HepG2 (cell line): Measurements from ENCODE around the gene NLGN2. TPM values are rescaled to one million over a fixed set of nuclear protein-coding genes. Genes with fewer than 3 reads are reported as not detected.

Experiments
- BORCS8-MEF2B ChIP-seq: sonication (generic); formaldehyde crosslinking; IDR thresholded peaks from 2 replicates; pipeline ENCODE4 v1.8.0; 2022; ENCODE audit warnings: mild to moderate bottlenecking, missing genetic modification reagents
- DMAP1 ChIP-seq: IDR thresholded peaks from 2 replicates; pipeline ENCODE4 v1.6.1; 2016
- DR1 ChIP-seq: sonication (generic); formaldehyde crosslinking; IDR thresholded peaks from 2 replicates; pipeline ENCODE4 v1.8.0; 2021; ENCODE audit warnings: mild to moderate bottlenecking, missing genetic modification reagents, inconsistent platforms
- IKZF5 ChIP-seq: IDR thresholded peaks from 2 replicates; pipeline ENCODE4 v1.6.1; 2018; ENCODE audit warnings: missing genetic modification reagents, mild to moderate bottlenecking, missing compliant biosample characterization
- KLF15 ChIP-seq: sonication (generic); formaldehyde crosslinking; IDR thresholded peaks from 2 replicates; pipeline ENCODE4 v1.8.1; 2023; ENCODE audit warnings: borderline replicate concordance, mild to moderate bottlenecking, inconsistent platforms, missing genetic modification reagents, mixed read lengths
- MED13 ChIP-seq: sonication (generic); formaldehyde crosslinking; IDR thresholded peaks from 2 replicates; pipeline ENCODE4 v1.5.0; 2020; ENCODE audit warnings: missing genetic modification reagents
- POLR2A ChIP-seq, 2 experiments: IDR thresholded peaks; 2 replicates each; pipeline ENCODE4 v1.6.1; 2011; ENCODE audit warnings: low read depth in 2 of 2, low read length in 2 of 2, mild to moderate bottlenecking in 1 of 2, moderate library complexity in 1 of 2; ENCODE audit not compliant: insufficient read depth in 1 of 2
- PRDM10 ChIP-seq: sonication (generic); formaldehyde crosslinking; IDR thresholded peaks from 2 replicates; pipeline ENCODE4 v1.4.0; 2020; ENCODE audit warnings: low read depth, missing genetic modification reagents
- RBFOX2 ChIP-seq: fragments of 200-400 bp; formaldehyde crosslinking; IDR thresholded peaks from 2 replicates; pipeline ENCODE4 v1.6.1; 2017; ENCODE audit warnings: low read depth, mild to moderate bottlenecking, low read length
- SNAI1 ChIP-seq: sonication (generic); formaldehyde crosslinking; IDR thresholded peaks from 2 replicates; pipeline ENCODE4 v1.5.0; 2020; ENCODE audit warnings: mild to moderate bottlenecking, missing genetic modification reagents, borderline replicate concordance
- SP2 ChIP-seq: sonication (generic); formaldehyde crosslinking; IDR thresholded peaks from 2 replicates; pipeline ENCODE4 v1.5.1; 2020; ENCODE audit warnings: mild to moderate bottlenecking, missing genetic modification reagents
- ZNF564 ChIP-seq: sonication (generic); formaldehyde crosslinking; IDR thresholded peaks from 2 replicates; pipeline ENCODE4 v1.8.1; 2023; ENCODE audit warnings: mild to moderate bottlenecking, missing genetic modification reagents
- ZNF709 ChIP-seq: sonication (generic); formaldehyde crosslinking; IDR thresholded peaks from 2 replicates; pipeline ENCODE4 v1.5.0; 2020; ENCODE audit warnings: mild to moderate bottlenecking, missing genetic modification reagents
- ZNF790 ChIP-seq: sonication (generic); formaldehyde crosslinking; IDR thresholded peaks from 2 replicates; pipeline ENCODE4 v1.8.0; 2022; ENCODE audit warnings: missing genetic modification reagents, mild to moderate bottlenecking, borderline replicate concordance
- ZNF891 ChIP-seq: sonication (generic); formaldehyde crosslinking; IDR thresholded peaks from 2 replicates; pipeline ENCODE4 v1.5.0; 2020; ENCODE audit warnings: mild to moderate bottlenecking, missing genetic modification reagents
- polyA plus RNA-seq, 8 experiments: library from polyadenylated mRNA; depleted of rRNA in 3 of 8; stranded (reverse) in 7 of 8; unstranded in 1 of 8; fragments of >200 nt; fragmentation: Illumina TruSeq in 4 of 8; extraction: Trizol in 4 of 8; gene quantifications; 2 replicates each; pipeline versions ENCODE4 v1.2.1 to v1.2.3, GENCODE V29; 2011 to 2016; ENCODE audit warnings: low read depth in 4 of 8, missing spikeins in 1 of 8, mixed read lengths in 1 of 8; ENCODE audit not compliant: insufficient read depth in 1 of 8
- total RNA-seq, 5 experiments: library from RNA; depleted of rRNA; stranded (reverse); fragments of >200 nt; fragmentation: Illumina TruSeq; extraction: Trizol; gene quantifications; 2 replicates each; pipeline ENCODE4 v1.2.3, GENCODE V29; 2016; ENCODE audit warnings: low read depth in 1 of 5

NLGN2 gene
- total and polyA plus RNA-seq, 2 of the 13 experiments (the other 11 are each of a cell fraction or from before 2014, with no cell fraction given), result 1.9 to 11.0 TPM

GRCh38 chr17:7403977-7404736, 3.5 kb upstream of the NLGN2 start, which contains the start of gene TMEM256 (continued):
- TF ChIP-seq RBFOX2, result peak; percentile 97
- TF ChIP-seq ZNF564 (CRISPR knock-in tag), result no peak
- 0 out of 2 replicates have a peak, but pooled peaks have one; percentile 41 for TF ChIP-seq ZNF790 (CRISPR knock-in tag)
- TF ChIP-seq SNAI1 (CRISPR knock-in tag), result peak; percentile 48; the same call in 1 of the 2 replicates
- TF ChIP-seq KLF15 (CRISPR knock-in tag), result 0 out of 2 replicates have a peak, but pooled peaks have one; percentile 35
- TF ChIP-seq PRDM10 (CRISPR knock-in tag), result peak; percentile 75; the same call in 1 of the 2 replicates
- TF ChIP-seq DR1, result peak; percentile 88
- peak; percentile 87 for TF ChIP-seq BORCS8-MEF2B (CRISPR knock-in tag)
- 0 out of 2 replicates have a peak, but pooled peaks have one; percentile 41 for TF ChIP-seq IKZF5 (CRISPR knock-in tag)
- peak; percentile 37 for TF ChIP-seq DMAP1
- peak; percentile 47; the same call in 1 of the 2 replicates for TF ChIP-seq ZNF891 (CRISPR knock-in tag)
- TF ChIP-seq POLR2A (IDR thresholded peaks at IDR 0.05; ENCODE audit: insufficient read depth in 1 of 2, low read depth in 2 of 2, low read length in 2 of 2), result peak; percentile 94
- peak; percentile 81 for TF ChIP-seq SP2 (CRISPR knock-in tag)
- 0 out of 2 replicates have a peak, but pooled peaks have one; percentile 65 for TF ChIP-seq MED13 (CRISPR knock-in tag)
- TF ChIP-seq ZNF709 (CRISPR knock-in tag), result 0 out of 2 replicates have a peak, but pooled peaks have one; percentile 36
